HG03442 (cell line): ENCODE measurements around the gene GABRG1.

Experiments
- ATAC-seq: cut with Tn5 transposase; IDR thresholded peaks from one replicate; pipeline ENCODE4 v1.9.1; 2021; ENCODE audit warnings: mild to moderate bottlenecking, moderate library complexity; ENCODE audit not compliant: unreplicated experiment

The GABRG1 gene

GRCh38 chr4:46123913-46124755 is at the start of gene GABRG1:
GABRG1 (minus strand) TSS chr4:46124054; CDS start chr4:46123913, 141 bp downstream.
- ATAC-seq: no peak

GRCh38 chr4:46146993-46147392 is 23.1 kb upstream of the GABRG1 start:
- no peak for ATAC-seq

- ATAC-seq: no peak
Measured at GRCh38 chr4:46131498-46132057, 7.7 kb upstream of the GABRG1 start.

- no peak for ATAC-seq
Measured at GRCh38 chr4:46124773-46125413, 1.0 kb upstream of the GABRG1 start.

- no peak for ATAC-seq
Measured at GRCh38 chr4:46081674-46082073, 42.2 kb downstream of the GABRG1 start.

- ATAC-seq: no peak
Measured at GRCh38 chr4:46081248-46081647, 42.6 kb downstream of the GABRG1 start.

DNA sequence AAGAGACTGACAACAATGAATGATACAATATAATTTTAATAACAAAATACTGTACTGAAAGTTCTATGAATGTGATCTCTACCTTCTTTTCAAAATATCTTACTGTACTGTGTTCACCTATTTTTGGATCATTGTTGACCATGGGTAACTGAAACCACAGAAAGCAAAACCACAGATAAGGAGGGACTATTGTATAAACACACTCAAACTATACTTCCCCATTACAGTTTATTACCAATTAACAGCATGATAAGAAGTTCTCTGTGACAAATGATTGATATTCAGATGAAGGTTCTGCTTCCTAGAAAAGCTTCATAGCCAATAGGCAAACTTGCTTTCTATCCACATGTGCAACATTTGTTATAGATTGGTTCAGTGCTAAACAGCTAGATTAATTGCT is 50.1 kb downstream of the GABRG1 start:
- ATAC-seq: no peak

DNA sequence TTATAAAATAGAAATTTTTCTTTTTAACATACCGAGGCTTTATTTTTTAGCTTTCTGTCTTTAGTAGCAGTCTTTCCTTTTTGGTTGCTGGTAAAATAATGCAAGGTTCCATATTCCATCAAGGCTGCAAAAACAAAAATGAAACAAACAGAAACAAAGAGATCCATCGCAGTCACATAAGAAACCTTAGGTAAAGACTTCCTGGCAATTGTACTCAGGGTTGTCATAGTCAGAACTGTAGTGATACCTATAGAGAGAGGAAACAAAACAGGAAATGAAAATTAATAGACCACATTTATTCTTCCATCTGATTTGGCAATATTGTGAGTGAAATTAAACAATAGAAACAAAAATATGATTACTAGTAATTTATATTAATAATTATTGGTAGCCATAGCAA is 72.5 kb downstream of the GABRG1 start:
- ATAC-seq: no peak

- ATAC-seq: no peak
Measured at GRCh38 chr4:46032056-46032455, 91.8 kb downstream of the GABRG1 start.

GRCh38 chr4:46016306-46016705 is 107.5 kb downstream of the GABRG1 start:
- no peak for ATAC-seq

DNA sequence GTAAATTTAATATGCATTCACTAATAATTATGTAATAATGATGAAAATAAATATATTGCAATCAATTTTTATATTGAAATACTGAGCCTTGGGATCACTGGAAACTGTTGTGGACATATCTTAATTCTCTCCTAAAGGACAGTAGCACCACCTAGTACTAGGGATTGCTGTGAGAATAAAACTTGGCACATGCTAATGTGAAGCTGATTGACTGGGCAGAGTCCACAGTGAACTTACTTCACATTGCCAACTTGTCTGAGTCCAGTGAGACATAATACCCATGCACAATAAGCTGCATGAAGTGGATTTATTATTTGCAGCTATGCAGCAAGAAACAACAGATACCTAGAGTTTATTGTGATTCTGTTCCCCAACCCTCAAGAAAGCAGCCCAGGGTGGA is 131.1 kb downstream of the GABRG1 start:
- ATAC-seq: no peak

DNA sequence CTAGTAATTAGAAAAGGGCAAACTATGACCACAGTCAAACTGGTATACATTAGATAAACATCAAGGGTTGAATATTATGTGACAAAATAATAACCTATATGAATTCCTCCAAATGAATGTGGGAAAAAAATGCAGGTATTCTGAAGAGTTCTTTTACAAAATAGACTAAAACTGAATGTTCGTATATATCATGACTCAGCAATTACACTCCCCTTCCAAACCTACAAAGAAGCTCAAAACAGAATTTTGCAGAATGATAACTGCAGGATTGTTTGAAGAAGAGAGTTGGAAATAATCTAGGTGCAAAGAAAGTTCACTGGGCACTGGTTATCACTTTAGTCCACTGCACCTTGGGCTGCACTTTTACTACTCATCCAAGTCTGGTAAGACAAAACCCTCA is 134.1 kb downstream of the GABRG1 start:
- ATAC-seq: no peak

DNA sequence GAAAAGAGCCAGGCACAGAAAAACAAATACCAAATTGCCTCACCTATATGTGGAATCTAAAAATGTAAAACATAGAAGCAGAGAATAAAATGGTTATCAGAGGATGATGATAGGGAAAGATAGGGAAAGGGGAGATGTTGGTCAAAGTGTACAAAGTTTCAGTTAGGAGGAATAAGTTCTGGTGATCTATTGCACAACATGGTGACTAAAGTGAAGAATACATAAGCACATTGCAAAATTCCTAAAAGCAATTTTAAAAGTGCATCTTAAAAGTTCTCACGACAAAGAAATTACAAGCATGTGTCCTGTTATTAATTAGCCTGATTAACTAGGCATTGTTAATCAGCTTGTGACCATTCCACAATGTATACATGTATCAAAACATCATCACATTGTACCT is 136.0 kb downstream of the GABRG1 start:
- ATAC-seq: no peak
